ENCODE measurements around the gene TSNAXIP1. TPM values are rescaled to one million over a fixed set of nuclear protein-coding genes. Genes with fewer than 3 reads are reported as not detected.
A peak's percentile ranks its signal among the peaks of the same experiment; 100 is the strongest.

The TSNAXIP1 gene
- total and polyA plus RNA-seq, 9 of the 15 experiments (the other 6 are each of a cell fraction or from before 2014, with no cell fraction given) = 0.03 to 0.24 (median 0.11) TPM; not detected in 4

- Histone ChIP-seq H3K4me1 (replicated peaks in 1 of 2; ENCODE audit: control insufficient read depth in 2 of 2, insufficient read depth in 2 of 2, low read length in 2 of 2) (peaks cover 30 to 45% of the 10 kb centered on the region in 2 experiments), H3K9me3 (replicated peaks; ENCODE audit: control insufficient read depth, insufficient read depth, low read depth, low read length) (no peaks in the 10 kb centered on the region), H4K20me1 (replicated peaks; ENCODE audit: control insufficient read depth, insufficient read depth, low read length) (no peaks in the 10 kb centered on the region; the same call in 1 of the 2 replicates), H3K9me1 (ENCODE audit: control insufficient read depth, insufficient read depth, low read length) (peaks cover 5% of the 10 kb centered on the region), H2AFZ (ENCODE audit: low read depth, low read length) (peak within 1 kb of the TSS; percentile 81), H3K4me2 (ENCODE audit: insufficient read depth, low read length) (peak within 1 kb of the TSS; percentile 84), H3K9ac (ENCODE audit: insufficient read depth in 1 of 2, low read depth in 2 of 2, low read length in 2 of 2) (peak within 1 kb of the TSS; percentile 94), H3K4me3 (peak within 1 kb of the TSS; percentile 99), H3K27me3 (ENCODE audit: control insufficient read depth in 2 of 2, insufficient read depth in 2 of 2, low read length in 2 of 2) (no peaks in the 10 kb centered on the region), H3K27ac (ENCODE audit: extremely low read depth, low read depth, low read length) (peak within 1 kb of the TSS; percentile 77), H3K79me2 (ENCODE audit: control insufficient read depth, insufficient read depth, low read length) (peaks cover 92% of the 10 kb centered on the region), H3K36me3 (ENCODE audit: control insufficient read depth, insufficient read depth, low read length) (peaks cover 33% of the 10 kb centered on the region)
- ChIA-PET CTCF (ENCODE audit: low intra/inter-chr PET ratio) (no interaction called here), POLR2A (interaction anchor here (0.7 to 2.2 kb wide), 2 partner anchors 10 to 142 kb away, joined by 3 to 10 read pairs; no protein-coding TSS in a partner anchor)
- intact Hi-C loops (cut with micrococcal nuclease) = loop anchor here (2.0 kb wide), 1 partner anchor 46 kb away; the partner anchor contains the start of gene PSKH1
- FAIRE-seq = peak; percentile 80
- WGBS (ENCODE audit: insufficient coverage, low coverage, missing lambda C conversion rate) = 2% methylated on average over 35 of the region's 62 CpGs
- peak; percentile 76 for ATAC-seq
- DNase-seq (ENCODE audit: extremely low read depth in 1 of 4, low spot score in 3 of 4) = peak; percentile 76 to 85 (median 80)
- in situ Hi-C loops (cut with MboI) = no loop called here
- BruUV-seq (replicated peaks) = no TSS peak
- TF ChIP-seq DPF2 (IDR thresholded peaks at IDR 0.05) = peak; percentile 58; the same call in 1 of the 2 replicates
- TF ChIP-seq ZBTB7A (IDR thresholded peaks at IDR 0.05; ENCODE audit: borderline replicate concordance, control insufficient read depth, low read depth, low read length) = peak; percentile 47; the same call in 1 of the 2 replicates
- no peak for TF ChIP-seq ETV6 (IDR thresholded peaks at IDR 0.05; ENCODE audit: borderline replicate concordance in 1 of 2, low read depth in 2 of 2, low read length in 1 of 2)
- 0 out of 2 replicates have a peak, but pooled peaks have one; percentile 31 for TF ChIP-seq ETV6 (CRISPR knock-in tag; IDR thresholded peaks at IDR 0.05; ENCODE audit: borderline replicate concordance)
- TF ChIP-seq SMARCE1 (IDR thresholded peaks at IDR 0.05) = 0 out of 2 replicates have a peak, but pooled peaks have one; percentile 25
- no peak for TF ChIP-seq CTBP1 (IDR thresholded peaks at IDR 0.05; ENCODE audit: borderline replicate concordance)
- TF ChIP-seq FIP1L1 (IDR thresholded peaks at IDR 0.05; ENCODE audit: low read depth, low read length, poor library complexity, severe bottlenecking) = peak; percentile 36
- peak; percentile 77 for TF ChIP-seq ATF3 (IDR thresholded peaks at IDR 0.05)
- peak; percentile 78; the same call in 1 of the 2 replicates for TF ChIP-seq ATF3 (CRISPR knock-in tag; conservative IDR thresholded peaks at IDR 0.05)
- peak; percentile 67 for TF ChIP-seq NKRF (IDR thresholded peaks at IDR 0.05; ENCODE audit: borderline replicate concordance)
- peak; percentile 51; the same call in 1 of the 2 replicates for TF ChIP-seq EP400 (IDR thresholded peaks at IDR 0.05)
- TF ChIP-seq KDM1A (IDR thresholded peaks at IDR 0.05) = peak in 1 of 2 experiments; percentile 25; a peak in 1 of 4 replicates
- TF ChIP-seq JUND (IDR thresholded peaks at IDR 0.05; ENCODE audit: borderline replicate concordance, low read depth, low read length) = peak; percentile 76
- no peak; the same call in 2 of the 3 replicates for TF ChIP-seq JUND (tag; IDR thresholded peaks at IDR 0.05; ENCODE audit: borderline replicate concordance, low read depth, low read length)
- TF ChIP-seq DMBX1 (CRISPR knock-in tag; IDR thresholded peaks at IDR 0.05; ENCODE audit: borderline replicate concordance) = no peak
- TF ChIP-seq POLR2G (IDR thresholded peaks at IDR 0.05; ENCODE audit: low read depth, low read length) = peak; percentile 49
- TF ChIP-seq, protein P1, sequence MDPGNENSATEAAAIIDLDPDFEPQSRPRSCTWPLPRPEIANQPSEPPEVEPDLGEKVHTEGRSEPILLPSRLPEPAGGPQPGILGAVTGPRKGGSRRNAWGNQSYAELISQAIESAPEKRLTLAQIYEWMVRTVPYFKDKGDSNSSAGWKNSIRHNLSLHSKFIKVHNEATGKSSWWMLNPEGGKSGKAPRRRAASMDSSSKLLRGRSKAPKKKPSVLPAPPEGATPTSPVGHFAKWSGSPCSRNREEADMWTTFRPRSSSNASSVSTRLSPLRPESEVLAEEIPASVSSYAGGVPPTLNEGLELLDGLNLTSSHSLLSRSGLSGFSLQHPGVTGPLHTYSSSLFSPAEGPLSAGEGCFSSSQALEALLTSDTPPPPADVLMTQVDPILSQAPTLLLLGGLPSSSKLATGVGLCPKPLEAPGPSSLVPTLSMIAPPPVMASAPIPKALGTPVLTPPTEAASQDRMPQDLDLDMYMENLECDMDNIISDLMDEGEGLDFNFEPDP (CRISPR knock-in tag; IDR thresholded peaks at IDR 0.05) = no peak
Observed at GRCh38 chr16:67847064-67847861, 40.6 kb downstream of the TSNAXIP1 start, which contains the start of gene CENPT. Gene CENPT, minus strand, starts transcription at chr16:67847693. Its CDS starts 13,834 bp downstream, at chr16:67833859.

Data from K562 (cell line).